ENCODE data around the gene MYO16.

The MYO16 gene

GRCh38 chr13:108629181-108629752 lies at the start of gene MYO16:
TSS of gene MYO16 (plus strand) at chr13:108629611. CDS start at chr13:108629845, 234 bp downstream.
- DNase-seq, result no peak

- no peak for DNase-seq
Observed at GRCh38 chr13:108586826-108587225, 42.6 kb upstream of the MYO16 start.

GRCh38 chr13:108588516-108588915 lies 40.9 kb upstream of the MYO16 start:
- DNase-seq, result no peak

GRCh38 chr13:108594153-108594552 lies 35.3 kb upstream of the MYO16 start:
- no peak for DNase-seq

- no peak for DNase-seq
Observed at GRCh38 chr13:108595436-108596274, 33.8 kb upstream of the MYO16 start.

GRCh38 chr13:108597943-108598342 lies 31.5 kb upstream of the MYO16 start:
- DNase-seq, result no peak

GRCh38 chr13:108606424-108606823 lies 23.0 kb upstream of the MYO16 start:
- no peak for DNase-seq

GRCh38 chr13:108609353-108609752 lies 20.1 kb upstream of the MYO16 start:
- DNase-seq, result no peak

- no peak for DNase-seq
Observed at GRCh38 chr13:108610507-108610906, 18.9 kb upstream of the MYO16 start.

- no peak for DNase-seq
Observed at GRCh38 chr13:108615241-108615640, 14.2 kb upstream of the MYO16 start.

- no peak for DNase-seq
Observed at GRCh38 chr13:108618233-108618632, 11.2 kb upstream of the MYO16 start.

- DNase-seq, result no peak
Observed at GRCh38 chr13:108621462-108621861, 7.9 kb upstream of the MYO16 start.

GRCh38 chr13:108624108-108624507 lies 5.3 kb upstream of the MYO16 start:
- DNase-seq, result no peak

GRCh38 chr13:108624979-108625378 lies 4.4 kb upstream of the MYO16 start:
- no peak for DNase-seq

GRCh38 chr13:108629988-108630387 lies 577 bp downstream of the MYO16 start:
- no peak for DNase-seq

GRCh38 chr13:108632649-108633167 lies 3.3 kb downstream of the MYO16 start:
- DNase-seq, result no peak

GRCh38 chr13:108638901-108639300 lies 9.5 kb downstream of the MYO16 start:
- no peak for DNase-seq

- DNase-seq, result no peak
Observed at GRCh38 chr13:108643646-108644353, 14.4 kb downstream of the MYO16 start.

GRCh38 chr13:108645376-108645775 lies 16.0 kb downstream of the MYO16 start:
- DNase-seq, result no peak

GRCh38 chr13:108650271-108650670 lies 20.9 kb downstream of the MYO16 start:
- DNase-seq, result no peak

- DNase-seq, result no peak
Observed at GRCh38 chr13:108656742-108657141, 27.3 kb downstream of the MYO16 start.

- DNase-seq, result no peak
Observed at GRCh38 chr13:108657519-108657918, 28.1 kb downstream of the MYO16 start.

GRCh38 chr13:108662528-108662927 lies 33.1 kb downstream of the MYO16 start:
- no peak for DNase-seq

- DNase-seq, result no peak
Observed at GRCh38 chr13:108663710-108664109, 34.3 kb downstream of the MYO16 start.
